Spleen (tissue), 7 donors: ENCODE measurements around the gene NIT2.

Source experiments
- POLR2A ChIP-seq, 3 donors: fragments of 450-650 bp; IDR thresholded peaks; one replicate each; pipeline ENCODE4 v1.5.1; 2017; ENCODE audit warnings: antibody characterized with exemption in 3 of 3, mild to moderate bottlenecking in 1 of 3
- TF ChIP-seq, protein P1 (sequence below), 11 experiments: fragments of 200-600 bp in 7 of 11; fragments of 450-650 bp in 4 of 11; sonication (generic) in 4 of 11; IDR thresholded peaks in 8 of 11; conservative IDR thresholded peaks in 3 of 11; 1 replicate in 7 of 11; 2 replicates in 4 of 11; pipeline versions ENCODE4 v1.4.0 to v1.8.0; 2016 to 2021; ENCODE audit warnings: antibody characterized with exemption in 11 of 11, inconsistent platforms in 4 of 11, mild to moderate bottlenecking in 1 of 11
- donor health status: DM: no; HTN: no; CAD: no; lungs with moderate emphysema.
- donor health status: DM: no; HTN: no; CAD: no.
- donor health status: DM: no; HTN: no; CAD: no.

DNA sequence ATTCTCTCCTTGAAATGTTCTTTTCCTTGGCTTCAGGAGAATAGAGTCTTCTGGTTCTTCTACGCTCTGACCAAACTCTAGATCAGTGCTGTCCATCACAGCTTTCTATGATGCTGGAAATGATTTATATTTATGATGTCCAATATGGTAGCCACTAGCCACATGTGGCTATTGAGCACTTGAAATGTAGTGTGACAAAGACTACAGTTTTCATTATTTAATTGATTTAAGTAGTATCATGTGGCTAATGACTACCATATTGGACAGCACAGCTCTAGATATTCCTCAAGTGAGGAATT, 69.6 kb downstream of the NIT2 start:
- no peak for TF ChIP-seq POLR2A (IDR thresholded peaks at IDR 0.05)
- TF ChIP-seq, protein P1, sequence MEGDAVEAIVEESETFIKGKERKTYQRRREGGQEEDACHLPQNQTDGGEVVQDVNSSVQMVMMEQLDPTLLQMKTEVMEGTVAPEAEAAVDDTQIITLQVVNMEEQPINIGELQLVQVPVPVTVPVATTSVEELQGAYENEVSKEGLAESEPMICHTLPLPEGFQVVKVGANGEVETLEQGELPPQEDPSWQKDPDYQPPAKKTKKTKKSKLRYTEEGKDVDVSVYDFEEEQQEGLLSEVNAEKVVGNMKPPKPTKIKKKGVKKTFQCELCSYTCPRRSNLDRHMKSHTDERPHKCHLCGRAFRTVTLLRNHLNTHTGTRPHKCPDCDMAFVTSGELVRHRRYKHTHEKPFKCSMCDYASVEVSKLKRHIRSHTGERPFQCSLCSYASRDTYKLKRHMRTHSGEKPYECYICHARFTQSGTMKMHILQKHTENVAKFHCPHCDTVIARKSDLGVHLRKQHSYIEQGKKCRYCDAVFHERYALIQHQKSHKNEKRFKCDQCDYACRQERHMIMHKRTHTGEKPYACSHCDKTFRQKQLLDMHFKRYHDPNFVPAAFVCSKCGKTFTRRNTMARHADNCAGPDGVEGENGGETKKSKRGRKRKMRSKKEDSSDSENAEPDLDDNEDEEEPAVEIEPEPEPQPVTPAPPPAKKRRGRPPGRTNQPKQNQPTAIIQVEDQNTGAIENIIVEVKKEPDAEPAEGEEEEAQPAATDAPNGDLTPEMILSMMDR (IDR thresholded peaks at IDR 0.05 in 8 of 11, conservative IDR thresholded peaks at IDR 0.05 in 3 of 11) = no peak
